Endodermal cell (in vitro differentiated cells): Measurements from ENCODE around the gene TRIM73. TPM values are rescaled to one million over a fixed set of nuclear protein-coding genes. Genes with fewer than 3 reads are reported as not detected.
"Not testable (repeated sequence)": the region's sequence is repeated elsewhere in the genome, so short reads cannot be mapped to it uniquely, and the experiment has no call there.

Experiments used
- DNase-seq: peaks from one replicate; pipeline ENCODE4 v3.0.0-alpha.2; 2017
- H3K27ac ChIP-seq: 2 replicates; pipeline ENCODE4 v1.5.1; 2013; ENCODE audit warnings: mild to moderate bottlenecking, low read depth, low read length, moderate library complexity
- H3K27me3 ChIP-seq: 2 replicates; pipeline ENCODE4 v1.6.1; 2013; ENCODE audit warnings: mild to moderate bottlenecking, low read length, moderate library complexity; ENCODE audit not compliant: insufficient read depth, control insufficient read depth, poor library complexity, severe bottlenecking
- H3K36me3 ChIP-seq: 2 replicates; pipeline ENCODE4 v1.7.0; 2013; ENCODE audit warnings: mild to moderate bottlenecking, low read length, moderate library complexity; ENCODE audit not compliant: control insufficient read depth, insufficient read depth
- H3K4me1 ChIP-seq: one replicate; pipeline ENCODE4 v1.7.0; 2013; ENCODE audit warnings: low read length; ENCODE audit not compliant: control insufficient read depth, insufficient read depth
- H3K4me3 ChIP-seq: 2 replicates; pipeline ENCODE4 v1.5.1; 2013; ENCODE audit warnings: mild to moderate bottlenecking, low read length, moderate library complexity
- H3K9ac ChIP-seq: 2 replicates; pipeline ENCODE4 v1.6.1; 2013; ENCODE audit warnings: mild to moderate bottlenecking, low read length, moderate library complexity; ENCODE audit not compliant: poor library complexity, severe bottlenecking; ENCODE audit errors: extremely low read depth
- H3K9me3 ChIP-seq: 2 replicates; pipeline ENCODE4 v1.6.1; 2013; ENCODE audit warnings: mild to moderate bottlenecking, low read length, moderate library complexity; ENCODE audit not compliant: control insufficient read depth
- H3K27ac Mint-ChIP-seq: 2 replicates; pipeline ENCODE4 v1.8.0; 2020; ENCODE audit warnings: mixed read lengths
- H3K27me3 Mint-ChIP-seq: 2 replicates; pipeline ENCODE4 v1.8.0; 2021; ENCODE audit warnings: mild to moderate bottlenecking, mixed read lengths; ENCODE audit not compliant: insufficient read depth
- H3K36me3 Mint-ChIP-seq: 2 replicates; pipeline ENCODE4 v1.8.0; 2020; ENCODE audit warnings: low read depth, mixed read lengths
- H3K4me1 Mint-ChIP-seq: 2 replicates; pipeline ENCODE4 v1.8.0; 2020; ENCODE audit warnings: mixed read lengths
- H3K4me3 Mint-ChIP-seq: 2 replicates; pipeline ENCODE4 v1.8.0; 2020; ENCODE audit warnings: mild to moderate bottlenecking, moderate library complexity, mixed read lengths
- H3K9me3 Mint-ChIP-seq: 2 replicates; pipeline ENCODE4 v1.8.0; 2020; ENCODE audit warnings: mild to moderate bottlenecking, mixed read lengths
- WGBS, 2 experiments: methylation state at CpG; one replicate each; pipeline versions ENCODE4 v1.1.5 to v1.1.7; 2013; ENCODE audit warnings: missing lambda C conversion rate in 2 of 2, mixed read lengths in 1 of 2; ENCODE audit not compliant: insufficient coverage in 1 of 2, insufficient read length in 1 of 2; 5-methylcytosine and 5-hydroxymethylcytosine counted together
- total RNA-seq, 2 donors: library from RNA; stranded (reverse); fragmentation: NEBNext Ultra II Directional in 1 of 2; extraction: Animal tissue kit (Norgen Biotek cat#: 25700) in 1 of 2; gene quantifications; 2 replicates in 1 of 2; 3 replicates in 1 of 2; pipeline ENCODE4 v1.2.1, GENCODE V29; 2021

Gene TRIM73
- total RNA-seq, 2 donors from 2014 or later: 2.9 to 5.6 TPM

GRCh38 chr7:75374519-75375317 lies 20.7 kb upstream of the TRIM73 start:
- H3K9me3 ChIP-seq, H3K36me3 Mint-ChIP-seq, H3K27me3 Mint-ChIP-seq, H3K27ac ChIP-seq, H3K27me3 ChIP-seq, H3K9ac ChIP-seq, DNase-seq, H3K4me3 Mint-ChIP-seq, H3K4me1 ChIP-seq, H3K9me3 Mint-ChIP-seq, H3K4me1 Mint-ChIP-seq, H3K4me3 ChIP-seq, H3K27ac Mint-ChIP-seq, H3K36me3 ChIP-seq: not testable (repeated sequence)
- no CpG with 5 or more reads among the region's 17 CpGs for WGBS, 2 experiments

DNA sequence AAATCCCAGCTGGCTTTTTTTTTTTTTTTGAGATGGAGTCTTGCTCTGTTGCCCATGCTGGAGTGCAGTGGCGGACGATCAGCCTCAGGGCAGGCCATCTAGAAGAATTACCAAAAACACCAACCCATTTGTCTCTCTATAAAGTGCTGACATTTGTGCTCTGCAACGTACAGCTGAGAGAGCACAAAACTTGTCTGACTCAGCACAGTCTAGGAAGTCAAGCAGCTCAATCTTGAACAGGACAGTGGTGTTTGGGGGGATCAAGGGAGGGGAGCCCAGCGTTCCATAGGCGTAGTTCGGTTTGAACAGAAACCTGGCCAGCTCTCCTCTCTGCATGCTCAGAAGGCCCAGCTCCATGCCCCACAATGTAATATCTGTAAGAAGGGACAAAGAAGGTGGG lies 2.2 kb upstream of the TRIM73 start:
- not testable (repeated sequence) for H3K9me3 Mint-ChIP-seq, H3K36me3 Mint-ChIP-seq, H3K27ac Mint-ChIP-seq, H3K36me3 ChIP-seq, H3K4me3 Mint-ChIP-seq, H3K9me3 ChIP-seq, H3K9ac ChIP-seq, H3K27me3 ChIP-seq, H3K4me1 Mint-ChIP-seq, DNase-seq, H3K4me1 ChIP-seq, H3K4me3 ChIP-seq, H3K27me3 Mint-ChIP-seq, H3K27ac ChIP-seq
- no CpG with 5 or more reads among the region's 6 CpGs for WGBS, 2 experiments

GRCh38 chr7:75397865-75398264 lies 2.4 kb downstream of the TRIM73 start:
- H3K4me1 Mint-ChIP-seq, H3K36me3 Mint-ChIP-seq, H3K9ac ChIP-seq, H3K27ac Mint-ChIP-seq, H3K9me3 ChIP-seq, H3K36me3 ChIP-seq, H3K4me3 Mint-ChIP-seq, H3K27me3 Mint-ChIP-seq, H3K4me3 ChIP-seq, DNase-seq, H3K9me3 Mint-ChIP-seq, H3K27ac ChIP-seq, H3K27me3 ChIP-seq, H3K4me1 ChIP-seq: not testable (repeated sequence)
- no CpG with 5 or more reads among the region's 2 CpGs for whole genome bisulfite sequencing, 2 experiments

- H3K9me3 Mint-ChIP-seq, H3K27ac ChIP-seq, H3K4me3 ChIP-seq, H3K9me3 ChIP-seq, H3K36me3 ChIP-seq, H3K4me3 Mint-ChIP-seq, H3K27ac Mint-ChIP-seq, H3K4me1 ChIP-seq, H3K9ac ChIP-seq, H3K27me3 Mint-ChIP-seq, H3K4me1 Mint-ChIP-seq, H3K36me3 Mint-ChIP-seq, H3K27me3 ChIP-seq, DNase-seq: not testable (repeated sequence)
- 92% methylated on average over 2 of the region's 34 CpGs; no CpG with 5 or more reads in 1 of the 2 experiments for WGBS, 2 experiments
Measured at GRCh38 chr7:75398771-75399700, 3.6 kb downstream of the TRIM73 start.

DNA sequence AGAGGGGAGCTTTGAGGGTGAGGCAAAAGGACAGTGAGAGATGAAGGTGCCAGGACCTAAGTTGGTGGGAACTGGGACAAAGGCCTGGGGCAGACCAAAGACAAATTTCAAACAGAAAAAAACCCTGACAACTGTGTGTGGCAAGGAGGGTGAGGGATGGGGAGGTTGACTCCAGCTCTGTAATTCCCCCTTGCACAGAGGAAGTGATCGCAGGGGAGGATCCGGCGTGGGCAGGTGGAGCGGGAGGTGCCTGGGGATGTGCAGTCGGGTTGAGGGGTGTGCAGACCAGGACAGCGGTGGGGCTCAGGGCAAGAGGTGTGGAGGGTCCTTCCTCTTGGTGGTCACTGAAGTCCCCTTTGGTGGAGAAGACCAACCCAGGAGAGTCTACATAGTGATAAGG lies 5.1 kb downstream of the TRIM73 start:
- H3K36me3 Mint-ChIP-seq, H3K4me1 Mint-ChIP-seq: not testable (repeated sequence)

GRCh38 chr7:75403455-75404443 lies 8.3 kb downstream of the TRIM73 start:
- not testable (repeated sequence) for H3K4me1 Mint-ChIP-seq

More for the DNA sequence above, 5.1 kb downstream of the TRIM73 start:
- not testable (repeated sequence) for H3K4me3 Mint-ChIP-seq, H3K9ac ChIP-seq, H3K27ac Mint-ChIP-seq, H3K9me3 ChIP-seq, DNase-seq, H3K4me3 ChIP-seq, H3K9me3 Mint-ChIP-seq, H3K36me3 ChIP-seq, H3K27ac ChIP-seq, H3K27me3 Mint-ChIP-seq, H3K4me1 ChIP-seq, H3K27me3 ChIP-seq
- no CpG with 5 or more reads among the region's 6 CpGs for WGBS, 2 experiments

More at GRCh38 chr7:75403455-75404443, 8.3 kb downstream of the TRIM73 start:
- not testable (repeated sequence) for H3K27me3 ChIP-seq, H3K27me3 Mint-ChIP-seq, H3K4me3 ChIP-seq, DNase-seq, H3K9me3 Mint-ChIP-seq, H3K4me1 ChIP-seq, H3K36me3 Mint-ChIP-seq, H3K27ac ChIP-seq, H3K27ac Mint-ChIP-seq, H3K36me3 ChIP-seq, H3K4me3 Mint-ChIP-seq, H3K9me3 ChIP-seq, H3K9ac ChIP-seq
- no CpG with 5 or more reads among the region's 28 CpGs for WGBS, 2 experiments
